GM19239 (cell line): Measurements from ENCODE around the gene CMIP.

Experiments
- DNase-seq: peaks from one replicate; pipeline ENCODE4 v3.0.0; 2011; ENCODE audit warnings: low spot score; ENCODE audit not compliant: insufficient read length
- FAIRE-seq: peaks from 2 replicates; lab custom pipeline; 2011; peaks lifted over from hg19 to GRCh38; lab: Jason Lieb, UNC

Gene CMIP

DNA sequence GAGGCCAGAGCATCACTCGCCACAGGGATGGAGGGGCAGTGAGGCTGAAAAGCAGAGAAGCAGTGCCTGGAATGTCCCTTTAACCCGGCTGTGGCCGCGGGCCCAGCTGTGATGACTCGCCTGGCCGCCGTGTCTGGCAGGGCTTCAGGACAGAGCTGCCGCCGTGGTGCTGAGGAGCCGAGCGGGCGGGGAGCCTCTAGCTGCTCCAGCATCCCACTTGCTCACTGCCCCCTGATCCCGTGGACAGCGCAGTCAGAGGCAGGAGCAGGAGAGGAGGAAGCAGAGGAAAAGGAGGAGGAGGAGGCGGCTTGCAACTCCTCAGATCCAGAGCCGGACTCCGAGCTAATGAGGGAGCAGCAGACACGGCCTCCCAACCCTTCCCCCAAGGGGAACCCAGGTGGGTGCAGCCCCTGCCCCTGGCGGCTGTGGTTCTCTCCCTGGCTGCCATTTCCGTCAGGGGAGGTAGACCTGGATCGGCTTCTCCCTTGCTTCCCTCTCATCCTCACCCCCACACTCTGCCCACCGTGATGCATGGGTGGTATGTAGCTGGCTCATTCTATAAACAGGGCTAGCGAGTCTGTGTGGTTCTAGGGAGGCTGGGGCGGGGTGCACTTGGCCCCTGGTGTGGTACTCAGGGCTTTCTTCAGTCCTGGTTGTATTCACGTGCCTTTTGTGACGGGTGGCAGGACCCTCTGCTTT, 165.7 kb downstream of the CMIP start:
- FAIRE-seq (no peak), DNase-seq (no peak)

DNA sequence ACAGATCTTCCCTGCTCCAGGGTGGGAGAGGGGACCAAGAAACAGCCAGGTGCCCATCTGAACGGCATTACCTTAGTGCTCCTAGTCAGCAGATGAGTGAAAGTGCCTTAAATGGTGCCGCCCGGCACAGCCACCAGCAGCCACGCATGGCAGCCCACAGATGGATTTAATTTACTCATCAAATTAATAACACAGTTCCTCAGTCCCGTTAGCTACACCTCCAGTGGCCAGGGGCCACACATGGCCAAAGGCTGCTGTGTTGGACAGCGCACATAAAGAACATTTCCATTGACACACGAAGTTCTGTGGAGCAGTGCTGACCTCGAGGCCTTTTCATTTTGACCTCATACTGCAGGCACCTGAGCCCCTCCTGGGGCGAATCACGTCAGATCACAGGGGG, 166.3 kb downstream of the CMIP start:
- DNase-seq (no peak), FAIRE-seq (no peak)

DNA sequence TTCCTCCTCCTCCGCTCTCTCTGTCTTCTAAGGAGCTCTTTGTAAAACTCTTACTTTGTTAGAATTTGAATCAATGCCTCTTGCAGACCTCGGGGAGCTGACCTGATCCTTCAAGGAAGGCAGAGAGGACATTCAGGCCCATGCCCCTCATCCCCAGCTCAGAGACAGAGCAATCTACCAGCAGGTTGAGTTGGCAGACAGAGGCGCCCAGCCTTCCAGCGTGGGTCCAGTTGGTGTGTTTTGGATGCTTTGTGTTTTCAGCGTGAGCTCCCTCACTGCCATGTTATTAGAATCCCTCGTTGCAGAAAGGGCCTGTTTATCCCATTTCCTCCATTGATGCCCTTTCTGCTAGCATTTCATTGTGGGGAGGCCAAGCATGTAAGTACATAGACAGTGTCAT, 167.1 kb downstream of the CMIP start:
- DNase-seq, result no peak
- FAIRE-seq, result no peak

DNA sequence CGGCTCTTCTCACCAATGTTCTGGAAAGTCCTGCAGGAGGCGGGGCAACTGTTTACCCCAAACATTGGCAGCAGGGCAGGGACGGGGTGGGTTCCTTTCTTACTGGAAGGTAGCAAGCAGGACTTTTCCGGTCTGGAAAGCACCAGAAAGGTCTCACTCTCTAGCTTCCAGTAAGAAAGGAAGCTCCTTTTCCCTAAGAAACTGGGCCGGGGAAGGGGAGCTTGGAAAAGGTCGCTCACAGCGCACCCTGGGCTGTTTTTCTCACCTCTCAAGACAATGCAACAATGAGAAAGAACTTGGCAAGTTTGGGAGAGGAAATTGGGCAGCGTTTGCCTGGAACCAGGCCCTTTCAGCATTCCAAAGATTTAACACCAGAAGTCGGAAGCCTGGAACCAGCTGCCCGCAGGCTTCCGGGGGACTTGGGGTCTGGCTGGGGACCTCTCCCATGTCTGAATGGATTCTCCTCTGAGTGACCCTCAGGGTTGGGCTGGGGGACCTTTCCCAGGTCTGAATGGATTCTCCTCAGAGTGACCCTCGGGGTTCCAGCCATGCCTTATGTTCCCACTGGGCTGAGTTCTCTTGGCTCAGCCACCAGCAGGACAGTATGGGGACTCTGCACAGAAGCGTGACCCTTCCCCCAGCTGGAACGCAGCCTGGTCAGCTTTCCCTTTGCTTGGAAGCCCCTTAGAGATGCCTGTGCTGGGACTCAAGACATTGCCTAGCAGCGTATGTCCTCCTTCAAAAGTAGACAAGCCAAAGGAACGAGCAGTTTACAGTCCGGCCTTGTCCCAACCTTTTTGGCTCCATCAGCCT, 167.9 kb downstream of the CMIP start:
- no peak for FAIRE-seq
- DNase-seq, result no peak

DNA sequence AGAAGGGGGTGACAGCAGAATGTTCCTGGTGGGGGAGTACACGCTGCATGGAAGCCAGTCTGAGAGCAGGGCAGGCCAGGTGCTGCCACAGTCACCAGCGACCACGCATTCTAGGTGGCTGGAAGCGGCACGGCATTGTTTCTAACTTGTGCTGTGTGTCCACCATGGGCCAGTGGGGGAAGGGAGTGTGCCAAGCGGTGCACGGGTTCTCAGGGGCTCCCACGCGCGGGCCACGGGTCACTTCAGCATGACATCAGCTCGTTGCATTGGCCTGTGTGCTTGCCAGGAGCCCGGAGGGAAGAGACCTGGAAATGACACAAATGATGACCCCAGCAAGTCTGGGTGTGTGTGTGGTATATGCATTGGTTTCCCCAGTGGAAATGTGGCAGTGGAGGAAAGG, 169.6 kb downstream of the CMIP start:
- DNase-seq (no peak), FAIRE-seq (no peak)

DNA sequence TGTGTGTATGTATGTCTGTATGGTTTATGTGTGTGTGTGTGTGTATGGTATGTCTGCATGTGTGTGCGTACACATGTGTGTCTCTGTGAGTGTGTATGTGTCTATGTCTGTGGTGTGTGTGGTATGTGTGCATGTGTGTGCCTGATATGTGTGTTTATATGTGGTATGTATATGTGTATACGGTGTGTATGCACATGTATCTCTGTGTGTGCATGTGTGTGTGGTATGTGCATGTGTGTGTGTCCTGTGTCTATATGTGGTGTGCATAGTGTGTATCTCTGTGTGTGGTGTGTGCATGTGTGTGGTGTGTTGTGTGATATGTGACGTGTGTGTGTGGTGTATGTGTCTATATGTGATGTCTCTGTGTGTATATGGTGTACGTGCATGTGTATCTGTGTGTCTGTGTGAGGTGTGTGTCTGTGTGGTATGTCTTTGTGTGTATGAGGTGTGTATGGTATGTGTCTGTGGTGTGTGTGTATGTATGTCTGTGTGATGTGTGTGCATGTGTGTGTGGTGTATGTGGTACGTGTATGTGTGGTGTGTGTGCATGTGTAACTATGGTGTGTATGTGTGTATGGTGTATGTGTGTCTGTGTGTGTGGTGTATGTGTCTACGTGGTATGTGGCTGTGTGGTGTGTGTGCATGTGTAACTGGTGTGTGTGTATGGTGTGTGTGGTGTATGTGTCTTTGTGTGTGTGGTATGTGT, 170.2 kb downstream of the CMIP start:
- no peak for DNase-seq
- no peak for FAIRE-seq

DNA sequence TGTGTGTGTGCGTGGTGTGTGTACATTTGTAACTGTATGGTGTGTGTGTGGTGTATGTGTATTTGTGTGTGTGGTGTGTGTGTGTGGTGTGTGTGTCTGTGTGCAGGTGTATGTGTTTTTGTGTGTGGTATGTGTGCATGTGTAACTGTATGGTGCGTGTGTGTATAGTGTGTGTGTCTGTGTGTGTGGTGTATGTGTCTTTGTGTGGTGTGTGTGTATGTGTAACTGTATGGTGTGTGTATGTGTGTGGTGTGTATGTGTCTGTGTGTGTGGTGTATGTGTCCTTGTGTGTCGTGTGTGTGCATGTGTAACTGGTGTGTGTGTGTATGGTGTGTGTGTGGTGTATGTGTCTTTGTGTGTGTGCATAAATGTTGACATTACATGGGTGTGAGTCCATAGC, 170.8 kb downstream of the CMIP start:
- no peak for DNase-seq
- FAIRE-seq, result no peak

DNA sequence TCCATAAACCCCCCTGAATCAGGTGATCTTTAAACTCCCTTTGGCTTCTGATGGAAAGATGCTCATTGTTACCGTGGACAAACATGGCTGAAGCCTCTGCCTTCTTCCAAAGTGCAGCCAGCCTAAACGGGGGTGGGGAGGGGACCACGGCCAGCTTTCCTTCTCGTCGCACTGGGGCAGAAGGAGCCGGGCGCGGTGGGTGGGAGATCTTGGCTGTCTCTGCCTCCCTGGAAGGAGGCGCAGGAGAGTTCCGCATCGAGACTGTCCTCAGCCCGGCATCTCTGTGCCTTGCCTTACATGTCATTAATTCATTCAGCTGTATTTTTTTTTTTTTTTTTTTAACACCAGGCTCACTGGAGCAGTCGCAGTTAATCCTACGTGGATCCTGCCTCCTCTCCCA, 171.2 kb downstream of the CMIP start:
- FAIRE-seq (no peak), DNase-seq (no peak)

DNA sequence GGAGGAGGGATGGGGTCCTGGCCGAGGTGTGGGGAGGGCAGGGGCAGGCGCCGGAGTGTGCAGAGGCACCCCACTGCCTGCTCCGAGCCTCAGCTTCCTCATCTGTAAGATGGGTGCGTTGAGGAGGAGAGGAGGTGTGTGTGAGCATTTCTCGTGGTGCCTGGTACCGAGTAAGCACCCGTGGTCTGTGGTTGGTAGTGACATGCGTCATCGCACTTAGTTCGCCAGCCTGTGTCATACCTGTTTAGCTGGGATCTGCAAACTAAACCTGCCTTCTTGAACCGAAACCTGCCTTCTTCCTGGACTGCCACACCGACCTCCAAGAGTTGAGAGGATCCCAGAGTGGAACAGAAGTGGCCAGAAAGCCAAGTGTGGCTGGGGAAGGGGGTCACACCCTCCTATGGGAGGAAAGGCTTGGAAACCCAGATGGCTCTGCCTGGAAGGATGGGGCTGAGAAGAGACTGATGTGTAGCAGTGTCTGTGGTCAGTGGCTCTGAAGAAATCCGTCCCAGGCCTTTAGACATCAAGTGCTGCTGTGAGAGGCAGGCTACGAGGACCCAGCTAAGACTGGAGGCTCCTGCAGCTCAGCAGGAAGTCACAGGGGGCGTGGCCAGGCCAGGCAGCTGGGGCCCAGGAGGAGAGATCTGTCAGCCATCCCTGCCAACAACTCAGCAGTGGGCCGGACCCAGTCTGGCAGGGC, 171.9 kb downstream of the CMIP start:
- DNase-seq (peak; percentile 85), FAIRE-seq (peak; percentile 77)

DNA sequence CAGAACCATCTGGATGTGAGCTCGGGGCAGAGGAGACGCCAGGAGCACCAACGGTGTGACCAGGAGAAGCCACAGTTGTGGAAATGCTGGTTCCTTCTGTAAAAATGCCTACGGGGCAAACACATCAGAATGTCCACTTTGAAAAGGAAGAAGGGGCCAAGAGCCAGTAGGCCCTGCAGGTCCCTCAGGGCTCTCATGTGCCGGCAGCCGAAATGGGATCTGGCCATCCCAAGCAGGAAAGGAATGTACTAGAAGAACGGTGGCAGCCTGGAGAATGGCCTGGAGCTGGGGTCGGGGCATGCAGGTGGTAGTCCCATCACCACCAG, 172.4 kb downstream of the CMIP start:
- FAIRE-seq (no peak), DNase-seq (no peak)

DNA sequence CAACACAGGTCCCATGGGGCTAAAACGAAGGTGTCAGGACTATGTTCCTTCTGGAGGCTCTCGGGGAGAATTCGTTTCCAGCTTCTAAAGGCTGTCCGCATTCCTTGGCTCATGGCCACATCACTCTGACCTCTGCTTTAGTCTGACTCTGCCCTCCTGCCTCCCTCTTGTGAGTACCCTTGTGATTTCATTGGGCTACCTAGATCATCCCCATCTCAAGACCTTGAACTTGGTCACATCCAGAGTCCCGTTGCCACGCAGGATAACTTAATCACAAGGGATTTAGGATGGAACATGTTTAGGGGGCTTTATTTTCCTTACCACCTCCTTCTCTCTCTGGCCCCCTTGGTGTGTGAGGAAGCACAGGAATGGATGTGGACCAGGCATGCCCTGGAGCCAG, 173.6 kb downstream of the CMIP start:
- no peak for DNase-seq
- FAIRE-seq, result no peak

DNA sequence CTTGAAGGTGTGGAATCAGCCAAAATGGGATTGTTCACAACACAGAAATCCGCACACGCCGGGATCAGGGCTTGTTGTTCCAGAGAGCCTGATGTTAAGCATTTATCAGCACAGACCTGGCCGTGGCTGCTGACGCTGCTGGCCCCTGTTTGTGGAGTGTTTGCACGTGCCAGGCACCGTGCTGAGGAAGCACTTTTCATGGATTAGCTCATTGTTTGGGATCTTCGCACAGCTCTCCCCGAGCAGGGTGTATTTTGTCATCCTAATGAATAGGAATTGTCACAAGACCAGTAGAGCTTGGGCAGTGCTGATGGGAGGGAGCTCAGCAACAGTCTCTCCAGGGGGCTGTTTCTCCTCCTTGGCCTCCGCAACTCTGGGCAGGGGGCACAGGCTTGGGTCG, 174.1 kb downstream of the CMIP start:
- FAIRE-seq (no peak), DNase-seq (no peak)

DNA sequence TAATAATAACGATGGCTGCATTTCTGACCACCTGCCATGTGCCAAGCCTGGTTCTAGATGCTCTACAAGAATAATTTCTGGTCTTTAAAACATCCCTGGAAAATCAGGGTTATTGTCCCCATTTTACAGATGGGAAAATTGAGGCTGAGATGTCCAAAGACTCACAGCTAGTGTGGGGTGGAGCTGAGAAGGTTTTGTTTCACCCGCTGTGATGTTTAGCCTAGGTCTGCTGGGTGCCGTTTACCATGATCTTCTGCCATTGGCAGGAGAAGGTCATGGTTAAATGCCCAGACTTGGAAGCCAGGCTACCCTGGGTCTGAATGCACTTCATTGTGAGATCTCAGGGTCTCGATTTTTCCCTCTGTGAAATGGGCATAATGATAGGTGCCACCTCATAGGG, 175.4 kb downstream of the CMIP start:
- DNase-seq (no peak), FAIRE-seq (no peak)

DNA sequence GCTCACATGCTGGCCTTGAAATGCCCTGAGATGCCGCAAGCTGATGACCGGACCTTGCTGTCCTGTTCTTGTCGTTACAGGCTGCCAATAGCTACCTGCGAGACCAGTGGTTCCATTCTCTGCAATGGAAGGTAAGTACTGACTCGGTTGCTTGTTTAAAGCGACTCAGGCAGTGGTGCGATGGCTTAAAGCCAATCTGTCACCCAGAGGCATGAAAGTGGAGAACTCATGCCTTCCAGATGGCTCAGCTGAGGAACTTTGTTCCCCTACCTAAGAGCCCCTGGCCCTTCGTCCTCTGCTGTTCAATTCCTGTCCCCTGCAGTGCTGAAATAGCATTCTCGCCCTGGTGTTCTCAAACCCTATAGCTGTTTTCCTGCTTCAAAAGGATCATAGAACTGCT, 176.2 kb downstream of the CMIP start:
- DNase-seq, result no peak
- no peak for FAIRE-seq

DNA sequence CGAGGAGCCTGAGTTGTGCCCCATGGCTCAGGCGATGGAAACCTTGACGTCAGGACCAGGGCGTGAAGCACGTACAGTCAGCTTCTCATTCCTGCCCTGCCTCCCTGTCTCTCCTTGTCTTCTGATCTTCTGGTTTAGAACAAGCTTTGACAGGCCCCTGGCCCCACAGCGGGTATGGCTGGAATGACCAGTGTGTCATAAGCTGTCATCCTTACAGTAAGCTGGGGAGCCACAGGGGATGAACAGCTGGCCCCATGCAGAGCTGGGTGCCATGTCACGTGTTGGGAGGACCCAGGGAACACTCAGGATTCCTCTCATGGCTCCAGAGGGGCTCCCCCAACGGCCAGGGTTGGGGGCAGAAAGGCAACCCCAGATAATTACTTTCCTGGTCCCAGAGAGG, 176.9 kb downstream of the CMIP start:
- FAIRE-seq (no peak), DNase-seq (no peak)

DNA sequence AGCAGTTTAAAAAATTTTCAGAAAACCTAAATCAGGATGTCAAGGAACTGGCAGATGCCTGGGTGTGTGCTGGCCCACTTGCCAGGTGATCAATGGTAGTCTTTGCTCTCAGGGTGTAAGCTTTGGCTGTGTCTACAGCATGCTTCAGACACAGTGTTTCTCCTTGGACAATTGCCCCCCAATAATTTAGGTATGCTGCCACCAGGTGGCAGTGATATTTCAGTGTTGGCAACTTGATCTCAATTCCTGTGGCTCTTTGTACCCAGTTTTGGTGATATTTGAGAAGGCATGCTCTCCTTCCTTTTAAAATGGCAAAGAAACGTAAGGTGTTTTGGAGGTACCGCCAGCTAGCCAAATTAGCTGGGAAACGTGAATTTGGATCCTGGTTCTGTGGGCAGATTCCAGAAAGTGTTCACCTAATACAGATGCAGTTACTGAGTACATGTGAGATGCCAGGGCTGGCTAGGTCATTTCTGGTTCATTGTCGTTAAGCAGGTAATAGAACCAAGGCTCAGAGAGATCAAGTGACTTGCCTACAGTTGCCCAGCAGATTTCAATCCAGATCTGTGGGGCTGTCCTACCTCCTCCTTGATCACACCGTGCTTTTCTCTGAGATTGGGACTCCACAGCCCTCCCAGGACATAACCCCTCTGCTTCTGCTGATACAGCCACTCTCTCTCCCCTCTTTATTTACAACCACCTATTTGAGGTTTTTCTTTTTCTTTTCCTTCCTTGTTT, 178.9 kb downstream of the CMIP start:
- FAIRE-seq, result peak; percentile 67

DNA sequence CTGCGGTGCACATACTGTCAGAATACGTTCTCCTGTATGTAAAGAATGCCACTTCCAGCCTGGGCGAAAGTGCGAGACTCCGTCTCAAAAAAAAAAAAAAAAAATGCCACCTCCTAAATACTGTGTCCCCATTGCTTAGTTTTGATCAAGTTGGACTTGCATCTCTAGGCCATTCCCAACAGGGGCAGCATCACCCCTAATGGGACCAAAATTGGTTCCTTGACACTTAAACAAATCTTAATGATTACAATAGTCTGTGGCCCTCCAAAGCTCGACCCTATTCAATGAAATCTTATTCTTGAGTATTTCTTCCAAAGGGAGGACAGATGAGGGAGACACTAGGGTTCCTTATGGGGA, 179.8 kb downstream of the CMIP start:
- DNase-seq (no peak), FAIRE-seq (no peak)

More for the DNA sequence above, 178.9 kb downstream of the CMIP start:
- DNase-seq, result peak; percentile 49

DNA sequence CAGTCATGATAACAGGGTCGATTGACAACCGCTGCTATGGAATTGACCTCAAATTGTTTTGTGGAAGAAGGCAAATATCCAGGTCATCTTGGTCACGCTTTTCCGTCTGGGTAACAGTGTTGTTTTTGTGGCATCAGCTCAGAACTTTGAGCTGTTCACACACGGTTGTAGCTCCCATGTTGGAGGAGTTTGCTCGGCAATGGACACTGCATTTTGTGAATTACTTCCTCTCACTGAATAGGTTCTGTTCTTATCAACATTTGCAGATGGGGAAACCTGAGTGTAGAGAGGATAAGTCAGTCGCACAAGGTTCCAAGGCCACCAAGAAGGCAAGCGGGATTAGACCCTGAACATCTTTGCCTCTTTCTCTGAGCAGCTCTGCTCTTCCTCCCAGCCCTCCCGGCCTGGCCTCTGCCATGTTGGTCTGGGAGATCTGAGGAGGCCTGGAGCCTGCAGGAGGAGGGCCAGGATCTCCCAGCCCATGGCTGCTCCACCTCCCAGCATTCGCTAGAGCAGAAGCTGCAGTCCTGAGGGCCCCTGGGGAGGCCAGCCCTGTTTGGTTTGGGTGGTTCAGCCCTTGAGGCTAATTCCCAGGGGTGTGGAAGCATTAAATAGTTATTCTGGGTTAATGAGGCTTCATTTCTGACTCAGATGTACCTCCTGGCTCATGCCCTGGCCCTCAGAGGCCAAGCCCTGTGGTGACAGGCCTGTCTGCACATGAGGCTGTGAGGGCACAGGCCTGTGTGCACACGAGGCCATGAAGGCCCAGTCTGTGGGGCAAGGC, 180.3 kb downstream of the CMIP start:
- FAIRE-seq (peak; percentile 45), DNase-seq (no peak)

DNA sequence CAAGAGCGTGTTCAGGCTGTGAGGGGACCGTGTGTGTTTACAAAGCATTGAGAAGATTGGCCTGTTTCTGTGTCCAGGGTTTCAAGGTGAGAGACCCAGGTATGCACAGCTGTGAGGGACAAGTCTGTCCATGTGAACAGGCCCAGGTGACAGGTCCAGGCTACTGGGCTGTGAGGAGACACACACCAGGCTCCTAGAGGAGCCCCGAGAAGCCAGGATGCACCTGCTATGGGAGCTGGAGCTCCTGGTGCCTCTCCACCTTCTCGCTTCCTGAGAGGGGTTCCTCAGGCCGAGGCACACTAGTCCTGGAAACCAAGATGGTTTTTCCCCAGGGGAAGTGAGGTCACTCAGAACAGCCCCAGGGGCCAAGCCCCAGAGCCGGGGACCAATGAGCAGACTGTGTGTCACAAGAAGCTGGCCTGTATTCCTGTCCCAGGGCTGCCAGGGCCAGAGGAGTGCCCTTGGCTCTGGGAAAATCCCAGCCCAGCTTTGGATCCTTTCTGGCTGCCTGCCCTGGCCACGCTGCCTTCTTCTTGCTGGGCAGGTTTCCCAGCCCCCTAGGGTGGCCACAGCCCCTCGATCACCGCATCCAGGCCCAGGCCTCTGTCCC, 181.0 kb downstream of the CMIP start:
- FAIRE-seq, result no peak
- peak; percentile 36 for DNase-seq
